ENCODE measurements around the gene SLC26A4.

The SLC26A4 gene

GRCh38 chr7:107754642-107755041 lies 94.0 kb downstream of the SLC26A4 start:
- no peak for DNase-seq

GRCh38 chr7:107758667-107759066 lies 98.0 kb downstream of the SLC26A4 start:
- no peak for DNase-seq

- DNase-seq = no peak
Measured at GRCh38 chr7:107767391-107767790, 106.8 kb downstream of the SLC26A4 start.

All from inflammatory macrophage treated with lipopolysaccharide for 1 hour (primary cell).